Adrenal gland (tissue), 5 donors: ENCODE results near the gene NKAIN2.

Experiments
- POLR2A ChIP-seq, 2 donors: fragments of 450-650 bp; IDR thresholded peaks; one replicate each; pipeline ENCODE4 v1.6.1; 2017; ENCODE audit warnings: antibody characterized with exemption in 2 of 2, mild to moderate bottlenecking in 2 of 2, moderate library complexity in 1 of 2
- TF ChIP-seq, protein P1 (sequence below), 6 experiments: fragments of 450-650 bp in 4 of 6; fragments of 200-600 bp in 2 of 6; sonication (generic) in 1 of 6; IDR thresholded peaks; 1 replicate in 5 of 6; 2 replicates in 1 of 6; pipeline versions ENCODE4 v1.5.1 to v1.8.0; 2016 to 2021; ENCODE audit warnings: antibody characterized with exemption in 6 of 6, mild to moderate bottlenecking in 2 of 6, moderate library complexity in 1 of 6
- donor health status: DM: no; HTN: no; CAD: no.

DNA sequence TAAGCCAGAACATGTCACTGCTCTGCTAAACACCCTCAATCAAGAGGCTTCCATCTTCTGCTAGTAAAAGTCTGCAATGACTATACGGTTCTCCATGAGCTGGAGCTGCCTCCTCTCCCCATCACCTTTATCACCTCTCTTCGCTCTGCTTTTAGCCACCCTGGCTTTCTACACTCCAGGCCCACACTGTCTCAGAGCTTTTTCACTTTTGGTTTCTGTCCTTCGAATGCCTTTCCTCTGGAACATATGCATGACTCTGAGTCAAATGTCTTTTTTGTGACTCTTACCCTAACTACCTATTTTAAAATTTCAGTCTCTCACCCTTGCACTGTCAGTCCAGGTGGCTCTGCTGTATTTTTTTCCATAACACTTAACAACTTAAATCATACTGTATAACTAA lies 633.1 kb downstream of the NKAIN2 start:
- TF ChIP-seq, protein P1, sequence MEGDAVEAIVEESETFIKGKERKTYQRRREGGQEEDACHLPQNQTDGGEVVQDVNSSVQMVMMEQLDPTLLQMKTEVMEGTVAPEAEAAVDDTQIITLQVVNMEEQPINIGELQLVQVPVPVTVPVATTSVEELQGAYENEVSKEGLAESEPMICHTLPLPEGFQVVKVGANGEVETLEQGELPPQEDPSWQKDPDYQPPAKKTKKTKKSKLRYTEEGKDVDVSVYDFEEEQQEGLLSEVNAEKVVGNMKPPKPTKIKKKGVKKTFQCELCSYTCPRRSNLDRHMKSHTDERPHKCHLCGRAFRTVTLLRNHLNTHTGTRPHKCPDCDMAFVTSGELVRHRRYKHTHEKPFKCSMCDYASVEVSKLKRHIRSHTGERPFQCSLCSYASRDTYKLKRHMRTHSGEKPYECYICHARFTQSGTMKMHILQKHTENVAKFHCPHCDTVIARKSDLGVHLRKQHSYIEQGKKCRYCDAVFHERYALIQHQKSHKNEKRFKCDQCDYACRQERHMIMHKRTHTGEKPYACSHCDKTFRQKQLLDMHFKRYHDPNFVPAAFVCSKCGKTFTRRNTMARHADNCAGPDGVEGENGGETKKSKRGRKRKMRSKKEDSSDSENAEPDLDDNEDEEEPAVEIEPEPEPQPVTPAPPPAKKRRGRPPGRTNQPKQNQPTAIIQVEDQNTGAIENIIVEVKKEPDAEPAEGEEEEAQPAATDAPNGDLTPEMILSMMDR (IDR thresholded peaks at IDR 0.05): no peak
- TF ChIP-seq POLR2A (IDR thresholded peaks at IDR 0.05): no peak
